Stimulated activated CD4-positive, alpha-beta T cell treated with anti-CD3 and anti-CD28 coated beads, Interleukin-2, amount 100 ng/mL, for 24 hours (primary cell): Measurements from ENCODE around the gene NHSL1.

Experiments used
- DNase-seq, 2 donors: peaks; one replicate each; pipeline ENCODE4 v3.0.0-alpha.2; 2020

The NHSL1 gene

GRCh38 chr6:138424004-138424904, 75.0 kb downstream of the NHSL1 start:
- no peak for DNase-seq

DNA sequence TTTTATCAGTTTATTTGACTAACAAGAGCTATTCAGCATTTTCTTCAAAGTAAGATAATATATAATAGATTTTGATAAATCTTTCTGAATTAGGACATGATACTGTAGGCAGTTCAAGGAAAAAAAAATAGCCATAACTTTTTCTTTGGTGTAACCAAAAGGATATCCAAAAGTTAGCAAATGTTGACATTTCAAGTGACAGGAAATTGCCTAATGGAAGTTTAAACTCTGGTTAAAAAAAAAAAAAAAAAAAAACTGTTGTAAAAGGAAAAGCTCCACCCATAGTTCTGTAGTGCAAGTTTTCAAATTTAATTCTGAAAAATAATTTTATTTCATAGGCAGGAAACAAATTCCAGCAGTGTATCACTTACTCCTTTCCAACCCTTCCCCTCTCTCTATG, 76.4 kb downstream of the NHSL1 start:
- no peak for DNase-seq

GRCh38 chr6:138421608-138422007, 77.7 kb downstream of the NHSL1 start:
- DNase-seq: no peak

- no peak for DNase-seq
Observed at GRCh38 chr6:138421089-138421488, 78.2 kb downstream of the NHSL1 start.

DNA sequence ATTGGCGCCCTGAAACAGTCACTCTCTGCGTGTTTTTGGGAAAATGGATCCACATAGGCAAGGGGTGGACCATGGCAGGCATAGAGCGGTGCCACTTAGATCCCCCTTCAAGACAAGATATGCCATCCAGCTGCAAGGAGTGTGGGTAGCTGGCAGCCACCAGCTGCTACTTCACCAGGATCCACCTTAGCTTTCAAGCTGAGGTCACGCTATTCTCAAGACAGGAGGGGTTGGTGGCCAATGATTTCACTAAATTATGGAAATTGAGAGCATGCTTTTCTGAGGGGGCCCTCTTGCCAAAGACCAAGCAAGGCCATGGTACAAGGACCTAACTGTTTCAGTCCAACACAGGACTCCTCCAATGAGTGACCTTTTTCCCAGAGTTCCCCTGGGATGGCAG, 78.9 kb downstream of the NHSL1 start:
- no peak for DNase-seq

DNA sequence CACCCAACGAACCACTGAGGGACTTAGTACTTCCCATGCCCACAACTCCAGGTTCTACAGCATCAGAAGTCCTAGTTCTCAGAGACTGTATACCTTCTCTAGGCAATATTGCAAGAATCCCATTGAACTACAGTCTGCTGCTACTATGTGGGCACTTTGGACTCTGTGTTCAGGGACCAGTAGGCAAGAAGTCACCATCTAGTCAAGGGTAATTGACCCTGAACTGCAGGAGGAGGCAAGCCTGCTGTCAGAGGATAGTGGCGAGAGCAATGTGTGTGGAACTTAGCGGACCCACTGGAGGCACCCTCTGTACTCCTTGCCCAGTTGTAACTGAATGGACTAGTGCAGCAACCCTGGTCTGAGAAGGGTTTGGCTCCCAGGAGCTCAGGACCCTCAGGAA, 79.5 kb downstream of the NHSL1 start:
- no peak for DNase-seq

DNA sequence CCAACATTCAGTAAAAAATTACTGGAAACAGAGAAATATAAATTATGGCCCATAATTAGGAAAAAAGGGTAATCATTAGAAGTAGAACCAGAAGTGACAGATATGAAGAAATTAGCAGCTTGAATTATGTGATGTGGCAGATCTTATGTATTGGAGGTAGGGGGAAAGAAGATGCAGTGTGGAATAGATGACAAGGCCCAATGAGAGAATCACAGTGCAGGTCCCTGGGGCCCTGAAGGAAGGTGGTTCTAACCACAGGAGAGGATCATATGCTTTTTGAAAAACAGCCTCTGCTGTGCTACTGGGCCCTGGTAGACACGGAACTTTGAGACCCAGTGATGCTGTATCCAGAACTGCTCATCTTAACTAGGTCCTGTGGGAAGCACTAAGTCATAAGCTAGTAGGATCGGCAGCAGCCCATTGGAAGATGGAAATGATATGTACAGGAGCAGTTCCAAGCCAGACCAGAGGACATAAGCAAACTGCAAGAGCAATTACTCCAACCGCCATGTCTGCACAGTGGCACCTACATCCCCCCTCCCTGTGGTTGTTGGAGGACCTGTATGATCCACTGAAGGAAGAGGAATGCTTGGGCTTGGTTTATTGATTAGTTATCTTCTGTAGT, 81.1 kb downstream of the NHSL1 start:
- no peak for DNase-seq

DNA sequence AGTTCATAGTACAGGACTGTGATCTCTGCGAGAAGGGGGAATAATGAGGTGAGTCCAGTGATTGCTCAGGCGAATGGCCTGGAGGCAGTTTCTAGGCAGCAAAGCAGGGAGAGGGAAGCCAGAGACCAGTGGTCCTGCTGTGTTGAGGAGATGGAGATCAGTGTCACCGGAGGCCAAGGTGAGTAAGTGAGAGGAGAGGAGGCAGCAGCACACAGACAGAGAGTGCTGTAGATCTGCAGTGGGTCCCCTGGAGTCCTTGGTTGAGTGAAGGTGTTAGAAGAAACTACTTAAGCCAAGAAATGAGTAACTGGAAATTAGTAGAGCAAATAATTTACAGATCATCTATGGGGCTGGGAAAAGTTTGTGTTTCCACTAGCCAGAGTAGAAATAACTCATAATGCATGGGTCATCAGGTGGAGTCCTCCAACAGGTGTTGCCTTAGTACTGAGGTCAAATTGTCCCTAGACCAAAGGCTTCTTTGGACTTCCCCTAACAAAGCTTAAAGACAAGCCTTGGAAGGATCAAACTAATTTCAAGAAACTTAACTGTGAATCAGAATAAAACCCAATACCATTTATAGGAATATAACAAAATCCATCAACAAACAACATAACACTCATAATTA, 81.7 kb downstream of the NHSL1 start:
- DNase-seq: no peak

DNA sequence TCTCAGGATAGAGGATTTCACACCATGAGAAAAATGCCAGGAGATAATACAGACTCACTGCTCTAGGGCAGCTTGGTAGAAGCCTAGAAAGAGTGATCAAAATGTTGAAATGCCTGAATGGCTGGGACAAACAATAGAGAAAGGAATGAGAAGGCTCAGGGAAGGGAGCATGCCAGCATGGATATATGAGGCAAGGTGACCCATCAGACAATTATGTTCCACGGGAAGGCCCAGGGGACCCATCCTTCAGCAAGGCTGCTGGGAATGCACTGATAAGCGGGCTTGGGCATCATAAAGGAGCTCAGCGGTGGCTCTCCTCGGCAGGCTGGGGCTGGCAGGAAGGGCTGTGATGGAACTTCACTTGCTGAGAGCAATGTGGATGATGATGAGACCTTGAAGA, 83.1 kb downstream of the NHSL1 start:
- DNase-seq: no peak

GRCh38 chr6:138415125-138415524, 84.2 kb downstream of the NHSL1 start:
- no peak for DNase-seq

DNA sequence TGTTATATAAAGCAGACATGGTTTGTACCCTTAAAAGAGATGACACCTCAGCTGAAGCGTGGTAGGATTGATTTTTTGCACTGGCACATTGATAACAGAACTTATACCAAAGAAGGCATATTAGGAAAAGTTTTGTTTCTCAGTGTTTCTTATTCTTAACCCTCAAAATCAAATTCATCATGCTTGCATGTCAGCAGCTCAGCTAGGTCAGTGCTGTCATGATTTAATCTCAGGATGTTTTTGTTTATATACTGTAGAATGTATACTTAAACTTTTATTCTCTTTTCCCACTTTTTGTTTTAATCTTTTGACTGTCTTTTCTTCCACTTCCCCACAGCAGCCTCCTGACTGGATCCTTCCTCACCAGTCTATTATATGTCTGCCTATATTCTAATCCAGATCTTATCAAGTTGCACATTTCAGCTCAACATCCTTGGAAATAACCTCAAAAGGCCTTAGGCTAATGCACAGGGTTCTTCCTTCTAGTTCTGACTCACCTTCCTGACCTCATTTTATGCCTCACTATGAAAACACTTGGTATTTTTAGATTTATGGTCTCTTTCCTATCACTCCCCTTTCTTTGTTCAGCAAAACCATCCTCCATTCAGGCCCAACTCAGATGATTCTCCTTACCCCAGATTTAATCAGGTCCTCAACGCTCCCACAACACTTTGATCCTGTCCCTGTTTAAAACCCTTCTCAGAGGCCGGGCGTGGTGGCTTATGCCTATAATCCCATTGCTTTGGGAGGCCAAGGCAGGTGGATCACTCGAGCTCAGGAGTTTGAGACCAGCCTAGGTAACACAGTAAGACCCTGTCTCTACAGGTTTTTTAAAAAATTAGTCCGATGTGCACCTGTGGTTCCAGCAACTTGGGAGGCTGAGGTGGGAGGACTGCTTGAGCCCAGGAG, 88.1 kb downstream of the NHSL1 start:
- no peak for DNase-seq

DNA sequence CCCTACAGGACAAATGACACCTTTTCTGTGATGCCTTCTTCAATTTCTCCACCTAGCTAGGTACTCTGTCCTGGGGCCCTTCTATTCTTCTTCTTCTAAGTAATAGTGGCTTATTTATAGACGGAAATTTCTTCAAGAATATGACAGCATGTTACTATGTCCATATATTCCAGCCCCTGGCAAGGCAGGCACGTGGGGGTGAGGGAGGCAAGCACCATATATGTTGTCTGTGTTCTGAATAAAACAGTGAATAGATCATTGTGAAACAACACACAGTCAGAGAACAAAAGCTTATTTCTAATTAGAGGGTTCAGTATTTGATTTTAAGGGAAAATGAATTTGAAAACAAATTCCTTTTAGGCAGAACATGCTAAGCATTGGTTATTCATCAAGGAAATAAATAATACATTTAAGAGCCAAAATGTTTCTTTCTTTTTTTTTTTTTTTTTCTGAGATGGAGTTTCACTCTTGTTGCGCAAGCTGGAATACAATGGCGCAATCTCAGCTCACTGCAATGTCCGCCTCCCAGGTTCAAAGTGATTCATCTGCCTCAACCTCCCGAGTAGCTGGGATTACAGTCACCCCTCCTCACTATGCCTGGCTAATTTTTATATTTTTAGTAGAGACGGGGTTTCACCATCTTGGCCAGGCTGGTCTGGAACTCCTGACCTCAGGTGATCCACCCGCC, 89.1 kb downstream of the NHSL1 start:
- no peak for DNase-seq

- no peak for DNase-seq
Observed at GRCh38 chr6:138406443-138406842, 92.9 kb downstream of the NHSL1 start.

- no peak for DNase-seq
Observed at GRCh38 chr6:138405816-138406413, 93.4 kb downstream of the NHSL1 start.

DNA sequence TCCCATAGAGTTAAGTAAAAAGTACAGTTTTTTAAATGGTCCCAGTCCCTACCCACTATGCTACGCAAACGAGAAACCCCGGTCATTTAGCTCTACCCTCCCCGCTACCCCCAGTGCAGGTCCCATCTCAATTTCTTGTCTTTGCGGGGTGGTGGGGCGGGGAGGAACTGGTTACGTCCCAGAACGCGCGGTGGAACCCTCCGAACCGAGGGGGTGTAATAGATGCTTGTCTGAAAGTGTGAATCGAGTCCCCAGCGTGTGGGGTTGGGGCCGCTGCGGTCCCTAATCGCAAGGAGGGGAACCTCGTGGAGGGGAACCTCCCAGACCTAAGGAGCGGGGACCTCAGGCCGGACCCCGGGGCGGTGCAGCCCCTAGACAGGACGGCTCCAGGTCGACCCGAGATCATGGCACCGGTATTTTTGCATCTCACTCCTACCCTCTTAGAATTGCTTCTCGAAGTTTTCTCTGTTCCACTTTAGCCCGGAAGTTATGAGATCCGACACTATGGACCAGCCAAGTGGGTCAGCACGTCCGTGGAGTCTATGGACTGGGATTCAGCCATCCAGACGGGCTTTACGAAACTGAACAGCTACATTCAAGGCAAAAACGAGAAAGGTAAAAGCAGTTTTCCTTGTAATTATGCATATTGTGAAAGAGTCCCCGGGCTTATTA, 94.5 kb downstream of the NHSL1 start:
- peak; percentile 31 to 39 for DNase-seq

DNA sequence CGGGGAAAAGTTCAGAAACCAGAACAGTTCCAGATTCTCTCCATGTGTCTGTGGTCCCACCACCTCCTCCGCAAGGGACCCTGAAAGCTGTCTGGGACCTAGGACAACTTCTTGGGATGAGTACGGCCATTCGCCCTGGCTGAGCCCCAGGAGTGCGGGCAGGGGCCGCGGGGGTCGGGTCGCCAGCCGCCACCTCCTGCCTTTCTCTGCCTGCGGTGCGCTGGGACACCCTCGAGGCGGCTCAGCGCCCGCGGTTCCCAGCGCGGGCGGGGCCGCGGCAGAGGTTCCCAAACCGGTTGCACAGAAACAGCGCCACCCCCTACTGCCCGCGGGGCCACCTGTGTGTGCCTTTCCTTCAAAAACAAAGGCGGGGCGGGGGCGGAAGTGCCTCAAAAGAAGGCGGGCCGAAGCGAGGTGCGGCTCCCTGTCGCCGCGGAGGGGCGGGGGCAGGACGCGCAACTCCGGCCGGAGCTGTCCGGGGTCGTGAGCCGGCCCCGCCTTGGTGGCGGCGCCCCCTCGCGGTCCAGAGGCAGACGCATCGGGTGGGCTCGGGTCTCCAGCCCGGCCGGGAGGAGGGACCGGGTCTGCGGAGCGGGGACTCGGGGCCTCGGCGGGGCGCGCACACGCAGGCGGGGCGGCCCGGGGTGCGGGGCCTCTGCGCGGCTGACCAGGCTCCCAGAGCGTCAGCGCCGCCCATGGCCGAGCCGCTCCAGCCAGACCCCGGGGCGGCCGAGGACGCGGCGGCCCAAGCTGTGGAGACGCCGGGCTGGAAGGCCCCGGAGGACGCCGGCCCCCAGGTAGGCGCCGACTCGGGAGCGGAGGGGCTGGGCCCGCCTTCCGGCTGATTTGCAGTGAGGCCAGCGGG, 95.3 kb downstream of the NHSL1 start, which contains the start of gene HEBP2:
TSS of gene HEBP2 (plus strand) at position 423 of the 865 bp plus-strand sequence. CDS start at position 696, 273 bp downstream.
- peak; percentile 90 to 95 for DNase-seq

- peak; percentile 38 to 40 for DNase-seq
Observed at GRCh38 chr6:138403324-138403800, 95.9 kb downstream of the NHSL1 start.

- DNase-seq: no peak
Observed at GRCh38 chr6:138402838-138403187, 96.5 kb downstream of the NHSL1 start.

DNA sequence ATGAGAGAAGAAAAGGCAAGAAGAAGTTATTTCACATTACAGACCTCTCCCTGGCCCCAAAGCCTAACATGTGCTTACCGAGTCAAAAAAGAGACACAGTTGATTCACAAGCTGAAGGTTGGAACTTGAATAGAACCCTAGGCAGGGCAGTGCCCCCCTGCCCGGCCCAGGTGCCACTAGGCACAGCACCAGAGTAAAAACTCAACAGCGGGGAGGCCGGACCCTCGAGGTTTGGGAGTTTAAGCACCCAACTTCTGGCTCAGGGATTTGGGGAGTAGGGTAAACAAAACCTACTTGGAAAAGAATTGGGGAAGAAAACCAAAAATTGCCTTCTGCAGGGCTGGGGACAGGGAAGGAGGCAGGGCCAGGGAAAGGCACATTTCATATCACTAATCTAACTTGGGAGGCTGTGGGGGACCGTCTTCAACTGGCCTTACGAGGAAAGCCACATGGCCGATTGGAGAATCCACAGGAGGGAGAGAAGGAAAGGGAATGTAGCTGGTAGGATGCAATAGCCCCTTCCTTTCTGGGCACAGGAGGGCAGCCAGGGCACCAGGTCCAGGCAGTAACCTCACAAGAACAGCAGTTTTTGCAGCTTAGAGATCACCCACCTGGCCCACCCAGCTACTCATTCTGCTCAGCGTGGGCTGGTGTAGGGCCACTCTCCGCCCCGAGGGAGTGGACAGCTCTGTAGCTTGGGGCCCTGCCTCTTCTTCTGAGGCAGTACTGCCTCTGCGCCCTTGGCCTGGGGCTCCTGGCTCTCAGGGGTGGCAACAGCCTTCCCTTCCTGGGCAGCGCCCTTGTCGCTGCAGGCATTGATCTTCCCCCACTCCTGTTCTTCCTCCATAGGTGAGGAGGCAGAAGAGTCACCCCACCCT, 97.1 kb downstream of the NHSL1 start:
- DNase-seq: no peak
